GM13977 (cell line): ENCODE data around the gene COQ10B.

Experiments used
- DNase-seq: peaks from one replicate; pipeline ENCODE4 v3.0.0; 2012; ENCODE audit warnings: low spot score
- in situ Hi-C: fragments of 300-500 bp; cut with MboI; formaldehyde crosslinking; loops from one replicate; pipeline ENCODE4 v1.12.0; 2022; ENCODE audit warnings: low sequenced_read_pairs, low pct_unique_long_range_greater_than_20kb, mixed read lengths, inconsistent platforms; ENCODE audit not compliant: unreplicated experiment
- TF ChIP-seq, protein P1 (sequence below): IDR thresholded peaks from 2 replicates; pipeline ENCODE4 v1.5.1; 2012; ENCODE audit warnings: mild to moderate bottlenecking, control low read depth; ENCODE audit not compliant: insufficient read depth; ENCODE audit errors: extremely low read depth, missing control alignments

The COQ10B gene

DNA sequence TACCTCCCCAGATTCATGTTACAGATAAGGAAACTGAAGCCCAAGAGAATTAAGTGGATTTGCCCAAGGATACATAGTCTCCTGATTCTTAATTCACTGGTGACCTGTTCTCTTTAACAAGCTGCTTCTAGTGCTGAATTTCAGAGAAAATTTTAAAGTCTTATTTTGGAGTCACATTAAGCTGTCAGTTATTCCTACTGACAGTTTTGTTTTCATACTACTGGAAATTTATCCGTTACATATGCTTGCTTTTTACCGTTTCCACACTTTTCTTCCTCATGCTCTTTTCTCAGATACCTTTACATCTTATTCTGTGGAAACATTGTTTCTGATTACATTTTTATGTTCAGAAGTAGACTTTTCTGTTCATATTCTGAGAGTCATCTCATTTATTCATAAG lies 63.8 kb downstream of the COQ10B start:
- TF ChIP-seq, protein P1, sequence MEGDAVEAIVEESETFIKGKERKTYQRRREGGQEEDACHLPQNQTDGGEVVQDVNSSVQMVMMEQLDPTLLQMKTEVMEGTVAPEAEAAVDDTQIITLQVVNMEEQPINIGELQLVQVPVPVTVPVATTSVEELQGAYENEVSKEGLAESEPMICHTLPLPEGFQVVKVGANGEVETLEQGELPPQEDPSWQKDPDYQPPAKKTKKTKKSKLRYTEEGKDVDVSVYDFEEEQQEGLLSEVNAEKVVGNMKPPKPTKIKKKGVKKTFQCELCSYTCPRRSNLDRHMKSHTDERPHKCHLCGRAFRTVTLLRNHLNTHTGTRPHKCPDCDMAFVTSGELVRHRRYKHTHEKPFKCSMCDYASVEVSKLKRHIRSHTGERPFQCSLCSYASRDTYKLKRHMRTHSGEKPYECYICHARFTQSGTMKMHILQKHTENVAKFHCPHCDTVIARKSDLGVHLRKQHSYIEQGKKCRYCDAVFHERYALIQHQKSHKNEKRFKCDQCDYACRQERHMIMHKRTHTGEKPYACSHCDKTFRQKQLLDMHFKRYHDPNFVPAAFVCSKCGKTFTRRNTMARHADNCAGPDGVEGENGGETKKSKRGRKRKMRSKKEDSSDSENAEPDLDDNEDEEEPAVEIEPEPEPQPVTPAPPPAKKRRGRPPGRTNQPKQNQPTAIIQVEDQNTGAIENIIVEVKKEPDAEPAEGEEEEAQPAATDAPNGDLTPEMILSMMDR: no peak
- no peak for DNase-seq
- in situ Hi-C loops: no loop called here
